ENCODE data around the gene MCM7. TPM values are rescaled to one million over a fixed set of nuclear protein-coding genes. Genes with fewer than 3 reads are reported as not detected.

The MCM7 gene
- total RNA-seq, 1 experiment from 2014 or later = 240 TPM

GRCh38 chr7:100053215-100053614, 48.0 kb downstream of the MCM7 start:
- Histone ChIP-seq H3K36me3 (ENCODE audit: control insufficient read depth, insufficient read depth, low read length) (peaks cover 2% of the 10 kb centered on the region), H3K4me3 (ENCODE audit: low read depth, low read length) (no peak overlapping the region), H3K9me3 (no peaks in the 10 kb centered on the region), H3K27me3 (replicated peaks; ENCODE audit: control insufficient read depth, insufficient read depth, low read length) (no peaks in the 10 kb centered on the region), H3K4me1 (peaks cover 5% of the 10 kb centered on the region)
- peak; percentile 60 to 78 for DNase-seq
- CTCF ChIA-PET = interaction anchor here (0.6 to 1.6 kb wide), 9 partner anchors 23 to 73 kb away, joined by 3 to 10 read pairs (median 4); no protein-coding TSS in a partner anchor
- H3K27me3 Mint-ChIP-seq (ENCODE audit: insufficient read depth, unreplicated experiment) = no peaks in the 10 kb centered on the region
- peaks cover 45% of the 10 kb centered on the region for H3K36me3 Mint-ChIP-seq (ENCODE audit: insufficient read depth, unreplicated experiment)
- no TSS peak for BruUV-seq (replicated peaks)
- no peak overlapping the region for H3K4me3 Mint-ChIP-seq (ENCODE audit: unreplicated experiment)
- peak; percentile 25 to 31 for TF ChIP-seq CTCF (IDR thresholded peaks at IDR 0.05; ENCODE audit: insufficient read depth in 1 of 2, low read depth in 1 of 2, low read length in 1 of 2, severe bottlenecking in 1 of 2, unreplicated experiment in 1 of 2)
- POLR2A ChIA-PET = interaction anchor here (0.6 to 0.9 kb wide), 2 partner anchors 59 to 125 kb away, joined by 3 to 4 read pairs; no protein-coding TSS in a partner anchor
- H3K9me3 Mint-ChIP-seq (ENCODE audit: unreplicated experiment) = no peaks in the 10 kb centered on the region
- no peak overlapping the region for H3K27ac Mint-ChIP-seq (ENCODE audit: unreplicated experiment)
- intact Hi-C loops (cut with micrococcal nuclease; ENCODE audit: unreplicated experiment) = loop anchor here (1.0 to 2.0 kb wide), 3 partner anchors 37 to 134 kb away; partner anchors contain the start of gene TRIM4
- peaks cover 8% of the 10 kb centered on the region for H3K4me1 Mint-ChIP-seq (ENCODE audit: low read depth, unreplicated experiment)

DNA sequence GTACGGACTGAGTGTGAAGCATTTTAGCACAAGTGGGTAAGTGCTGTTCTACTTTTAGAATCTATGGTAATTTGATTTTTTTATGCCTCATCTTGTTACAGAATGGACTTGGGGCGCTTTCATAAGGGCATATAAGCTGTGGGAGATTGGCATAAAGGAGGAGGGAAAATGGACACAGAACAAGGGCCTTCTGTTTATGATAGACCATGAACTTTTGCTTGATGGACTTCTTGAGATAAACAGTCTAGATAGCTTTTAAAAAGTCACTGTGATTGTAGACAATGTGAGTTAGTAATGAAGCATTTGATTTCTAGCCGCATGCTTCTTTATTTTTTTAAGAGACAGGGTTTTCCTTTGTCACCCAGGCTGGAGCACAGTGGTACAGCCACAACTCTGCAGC, 49.6 kb downstream of the MCM7 start:
- no peak overlapping the region for H3K4me3 ChIP-seq (ENCODE audit: low read depth, low read length)
- H3K27ac Mint-ChIP-seq (ENCODE audit: unreplicated experiment) = no peak overlapping the region
- ChIA-PET POLR2A (interaction anchor here (0.6 kb wide), 1 partner anchor 24 kb away, joined by 3 read pairs; no protein-coding TSS in a partner anchor), CTCF (no interaction called here)
- no peaks in the 10 kb centered on the region for H3K9me3 Mint-ChIP-seq (ENCODE audit: unreplicated experiment)
- no peaks in the 10 kb centered on the region for H3K9me3 ChIP-seq
- DNase-seq = no peak
- H3K4me1 Mint-ChIP-seq (ENCODE audit: low read depth, unreplicated experiment) = peaks cover 8% of the 10 kb centered on the region
- H3K4me1 ChIP-seq = peaks cover 5% of the 10 kb centered on the region
- TSS peak; percentile 11 for BruUV-seq (replicated peaks)
- H3K27me3 ChIP-seq (replicated peaks; ENCODE audit: control insufficient read depth, insufficient read depth, low read length) = no peaks in the 10 kb centered on the region
- TF ChIP-seq CTCF (IDR thresholded peaks at IDR 0.05; ENCODE audit: insufficient read depth in 1 of 2, low read depth in 1 of 2, low read length in 1 of 2, severe bottlenecking in 1 of 2, unreplicated experiment in 1 of 2) = no peak
- intact Hi-C loops (cut with micrococcal nuclease; ENCODE audit: unreplicated experiment) = loop anchor here (2.0 kb wide), 1 partner anchor 133 kb away; the partner anchor contains the start of gene TRIM4
- no peaks in the 10 kb centered on the region for H3K27me3 Mint-ChIP-seq (ENCODE audit: insufficient read depth, unreplicated experiment)
- peak overlapping the region; percentile 31 for H3K4me3 Mint-ChIP-seq (ENCODE audit: unreplicated experiment)
- H3K36me3 Mint-ChIP-seq (ENCODE audit: insufficient read depth, unreplicated experiment) = peaks cover 29% of the 10 kb centered on the region
- no peaks in the 10 kb centered on the region for H3K36me3 ChIP-seq (ENCODE audit: control insufficient read depth, insufficient read depth, low read length)

GRCh38 chr7:100049441-100050291, 51.5 kb downstream of the MCM7 start, which contains the start of gene ZSCAN21:
Gene ZSCAN21, plus strand, starts transcription at chr7:100049774. Its CDS starts 7,233 bp downstream, at chr7:100057007.
- POLR2A ChIA-PET = interaction anchor here (0.5 to 1.2 kb wide), 7 partner anchors 33 to 125 kb away, joined by 3 to 13 read pairs (median 4); partner anchors contain the start of genes AP4M1 and MCM7
- TF ChIP-seq CTCF (IDR thresholded peaks at IDR 0.05; ENCODE audit: insufficient read depth in 1 of 2, low read depth in 1 of 2, low read length in 1 of 2, severe bottlenecking in 1 of 2, unreplicated experiment in 1 of 2) = peak in 1 of 2 experiments; percentile 21

More at GRCh38 chr7:100049441-100050291, 51.5 kb downstream of the MCM7 start, which contains the start of gene ZSCAN21:
- no peaks in the 10 kb centered on the region for H3K9me3 Mint-ChIP-seq (ENCODE audit: unreplicated experiment)
- Histone ChIP-seq H3K27me3 (replicated peaks; ENCODE audit: control insufficient read depth, insufficient read depth, low read length) (no peaks in the 10 kb centered on the region), H3K4me3 (ENCODE audit: low read depth, low read length) (peak within 1 kb of the TSS; percentile 78), H3K36me3 (ENCODE audit: control insufficient read depth, insufficient read depth, low read length) (no peaks in the 10 kb centered on the region), H3K4me1 (peaks cover 5% of the 10 kb centered on the region), H3K9me3 (no peaks in the 10 kb centered on the region)
- peak within 1 kb of the TSS; percentile 87 for H3K4me3 Mint-ChIP-seq (ENCODE audit: unreplicated experiment)
- CTCF ChIA-PET = interaction anchor here (0.6 to 0.8 kb wide), 4 partner anchors 29 to 56 kb away, joined by 3 to 5 read pairs (median 3); no protein-coding TSS in a partner anchor
- intact Hi-C loops (cut with micrococcal nuclease; ENCODE audit: unreplicated experiment) = loop anchor here (1.0 kb wide), 2 partner anchors 32 to 52 kb away; partner anchors contain the start of gene ZNF3
- TSS peak; percentile 82 for BruUV-seq (replicated peaks)
- H3K27ac Mint-ChIP-seq (ENCODE audit: unreplicated experiment) = peak within 1 kb of the TSS; percentile 96
- H3K36me3 Mint-ChIP-seq (ENCODE audit: insufficient read depth, unreplicated experiment) = peaks cover 28% of the 10 kb centered on the region
- peaks cover 8% of the 10 kb centered on the region for H3K4me1 Mint-ChIP-seq (ENCODE audit: low read depth, unreplicated experiment)
- DNase-seq = peak; percentile 89 to 91
- H3K27me3 Mint-ChIP-seq (ENCODE audit: insufficient read depth, unreplicated experiment) = no peaks in the 10 kb centered on the region
